CD14-positive monocyte (primary cell): Measurements from ENCODE around the gene PAK2. TPM values are rescaled to one million over a fixed set of nuclear protein-coding genes. Genes with fewer than 3 reads are reported as not detected.

Experiments used
- DNase-seq, 3 donors: peaks; one replicate each; pipeline ENCODE4 v3.0.0-alpha.2; 2011 to 2022
- H2AFZ ChIP-seq: 2 replicates; pipeline ENCODE4 v1.6.0; 2012; ENCODE audit warnings: mild to moderate bottlenecking, low read depth, low read length, inconsistent platforms; ENCODE audit not compliant: insufficient read depth, poor library complexity, severe bottlenecking
- H3K27ac ChIP-seq, 2 donors: 1 replicate in 1 of 2; 2 replicates in 1 of 2; pipeline ENCODE4 v1.5.1; 2012 to 2013; ENCODE audit warnings: low read length in 2 of 2, control low read depth in 1 of 2, inconsistent platforms in 1 of 2, low read depth in 1 of 2, mild to moderate bottlenecking in 1 of 2
- H3K27me3 ChIP-seq, 2 donors: one replicate each; pipeline versions ENCODE4 v1.6.0 to v1.6.1; 2011 to 2013; ENCODE audit warnings: low read length in 2 of 2; ENCODE audit not compliant: control insufficient read depth in 2 of 2, insufficient read depth in 2 of 2
- H3K36me3 ChIP-seq, 2 donors: replicated peaks in 1 of 2; 1 replicate in 1 of 2; 2 replicates in 1 of 2; pipeline versions ENCODE4 v1.5.1 to v1.6.1; 2012 to 2013; ENCODE audit warnings: low read length in 2 of 2, control low read depth in 1 of 2, inconsistent platforms in 1 of 2, mild to moderate bottlenecking in 1 of 2; ENCODE audit not compliant: insufficient read depth in 2 of 2, control insufficient read depth in 1 of 2
- H3K4me1 ChIP-seq, 2 donors: 1 replicate in 1 of 2; 2 replicates in 1 of 2; pipeline versions ENCODE4 v1.5.1 to v1.6.1; 2012 to 2013; ENCODE audit warnings: low read length in 2 of 2, control low read depth in 1 of 2, inconsistent platforms in 1 of 2, mild to moderate bottlenecking in 1 of 2, moderate library complexity in 1 of 2; ENCODE audit not compliant: insufficient read depth in 2 of 2, control insufficient read depth in 1 of 2
- H3K4me2 ChIP-seq: replicated peaks from 2 replicates; pipeline ENCODE3; 2012; ENCODE audit warnings: low read length, moderate library complexity, mild to moderate bottlenecking; ENCODE audit not compliant: poor library complexity, severe bottlenecking; ENCODE audit errors: extremely low read depth
- H3K4me3 ChIP-seq, 3 experiments: fragments of 200-600 bp in 1 of 3; sonication (generic) in 1 of 3; replicated peaks in 1 of 3; 1 replicate in 2 of 3; 2 replicates in 1 of 3; pipeline ENCODE4 v1.5.1; 2011 to 2013; ENCODE audit warnings: low read length in 3 of 3, mild to moderate bottlenecking in 3 of 3, control low read depth in 2 of 3, low read depth in 2 of 3, inconsistent platforms in 1 of 3, moderate library complexity in 1 of 3
- H3K79me2 ChIP-seq: 2 replicates; pipeline ENCODE4 v1.6.0; 2012; ENCODE audit warnings: mild to moderate bottlenecking, control low read depth, inconsistent platforms, low read length, moderate library complexity; ENCODE audit not compliant: insufficient read depth
- H3K9ac ChIP-seq: 2 replicates; pipeline ENCODE4 v1.6.0; 2017; ENCODE audit warnings: low read length, mild to moderate bottlenecking; ENCODE audit not compliant: insufficient read depth, poor library complexity, severe bottlenecking
- H3K9me3 ChIP-seq, 2 donors: replicated peaks in 1 of 2; 1 replicate in 1 of 2; 2 replicates in 1 of 2; pipeline versions ENCODE4 v1.5.1 to v1.6.1; 2012 to 2013; ENCODE audit warnings: low read length in 2 of 2, control low read depth in 1 of 2; ENCODE audit not compliant: control insufficient read depth in 1 of 2, insufficient read depth in 1 of 2
- H4K20me1 ChIP-seq: 2 replicates; pipeline ENCODE4 v1.6.0; 2012; ENCODE audit warnings: mild to moderate bottlenecking, low read length, control low read depth, moderate library complexity; ENCODE audit not compliant: insufficient read depth
- H3K27ac Mint-ChIP-seq, 7 donors: one replicate each; pipeline ENCODE4 v1.8.0; 2020; ENCODE audit warnings: mild to moderate bottlenecking in 7 of 7, mixed read lengths in 7 of 7, moderate library complexity in 6 of 7, inconsistent platforms in 2 of 7
- H3K27me3 Mint-ChIP-seq, 3 donors: one replicate each; pipeline ENCODE4 v1.8.0; 2021 to 2022; ENCODE audit warnings: low read depth in 3 of 3, mild to moderate bottlenecking in 3 of 3, mixed read lengths in 3 of 3, moderate library complexity in 3 of 3, inconsistent platforms in 1 of 3
- H3K36me3 Mint-ChIP-seq, 2 donors: one replicate each; pipeline ENCODE4 v1.8.0; 2020; ENCODE audit warnings: mixed read lengths in 2 of 2, inconsistent platforms in 1 of 2, mild to moderate bottlenecking in 1 of 2
- H3K4me1 Mint-ChIP-seq: one replicate; pipeline ENCODE4 v1.8.0; 2020; ENCODE audit warnings: mild to moderate bottlenecking, mixed read lengths
- H3K4me3 Mint-ChIP-seq, 2 donors: one replicate each; pipeline ENCODE4 v1.8.0; 2020; ENCODE audit warnings: mild to moderate bottlenecking in 2 of 2, mixed read lengths in 2 of 2, moderate library complexity in 1 of 2
- H3K9me3 Mint-ChIP-seq, 7 donors: one replicate each; pipeline ENCODE4 v1.8.0; 2020 to 2022; ENCODE audit warnings: mixed read lengths in 7 of 7, mild to moderate bottlenecking in 6 of 7, moderate library complexity in 6 of 7, inconsistent platforms in 2 of 7
- CTCF ChIP-seq: fragments of 200-600 bp; IDR thresholded peaks from one replicate; pipeline ENCODE4 v1.8.0; 2022; ENCODE audit warnings: antibody characterized with exemption, mild to moderate bottlenecking
- WGBS: methylation state at CpG from one replicate; pipeline ENCODE4 v1.1.5; 2013; ENCODE audit warnings: missing lambda C conversion rate; ENCODE audit not compliant: insufficient coverage; 5-methylcytosine and 5-hydroxymethylcytosine counted together
- intact Hi-C, 2 donors: fragments of 100-400 bp; cut with micrococcal nuclease; formaldehyde crosslinking; loops; one replicate each; pipeline versions ENCODE4 v1.15.0 to v1.15.1; 2023
- polyA plus RNA-seq, 3 donors: library from polyadenylated mRNA; depleted of rRNA in 1 of 3; unstranded in 2 of 3; stranded (reverse) in 1 of 3; fragments of 300-500 nt in 2 of 3; fragments of >200 nt in 1 of 3; fragmentation: Illumina TruSeq in 2 of 3; gene quantifications; 1 replicate in 2 of 3; 2 replicates in 1 of 3; pipeline ENCODE4 v1.2.3, GENCODE V29; 2012 to 2021

Gene PAK2
- polyA plus RNA-seq, 3 donors, result 32.4 to 44.2 (median 33.2) TPM

GRCh38 chr3:196793246-196793645 lies 53.6 kb downstream of the PAK2 start:
- Mint-ChIP-seq H3K36me3 (peaks cover 43 to 77% of the 10 kb centered on the region in 2 donors), H3K27ac (peak overlapping the region in 1 of 7 donors; percentile 38), H3K4me3 (no peak overlapping the region), H3K4me1 (peaks cover 4% of the 10 kb centered on the region), H3K27me3 (peaks cover 0 to 2% (median 0%) of the 10 kb centered on the region in 3 donors), H3K9me3 (peaks cover 0 to 6% (median 1%) of the 10 kb centered on the region in 7 donors)
- Histone ChIP-seq H3K9me3 (no peaks in the 10 kb centered on the region), H4K20me1 (peaks cover 99% of the 10 kb centered on the region), H3K4me1 (no peaks in the 10 kb centered on the region), H3K4me3 (no peak overlapping the region), H3K9ac (no peak overlapping the region), H3K4me2 (no peak overlapping the region), H3K36me3 (peaks cover 30 to 92% of the 10 kb centered on the region in 2 donors), H3K27ac (peak overlapping the region in 1 of 2 donors; percentile 36), H3K27me3 (no peaks in the 10 kb centered on the region), H3K79me2 (peaks cover 99% of the 10 kb centered on the region), H2AFZ (no peak overlapping the region)
- DNase-seq, result no peak
- no CpG with 5 or more reads among the region's 1 CpG for WGBS
- TF ChIP-seq CTCF, result no peak
- intact Hi-C loops, result no loop called here

- Mint-ChIP-seq H3K4me1 (peaks cover 4% of the 10 kb centered on the region), H3K27ac (peak overlapping the region in 3 of 7 donors; percentile 15 to 58 (median 54)), H3K36me3 (peaks cover 42 to 80% of the 10 kb centered on the region in 2 donors), H3K4me3 (no peak overlapping the region), H3K27me3 (peaks cover 0 to 2% (median 0%) of the 10 kb centered on the region in 3 donors), H3K9me3 (peaks cover 0 to 5% (median 0%) of the 10 kb centered on the region in 7 donors)
- no CpG with 5 or more reads among the region's 3 CpGs for WGBS
- no peaks in the 10 kb centered on the region for H3K27me3 ChIP-seq
- H3K4me3 ChIP-seq, result no peak overlapping the region
- no peak overlapping the region for H3K4me2 ChIP-seq
- no peaks in the 10 kb centered on the region for H3K4me1 ChIP-seq
- H3K79me2 ChIP-seq, result peaks cover 99% of the 10 kb centered on the region
- DNase-seq, result no peak
- peaks cover 32 to 91% of the 10 kb centered on the region in 2 donors for H3K36me3 ChIP-seq
- peaks cover 99% of the 10 kb centered on the region for H4K20me1 ChIP-seq
- intact Hi-C loops, result no loop called here
- no peak overlapping the region for H3K27ac ChIP-seq
- H2AFZ ChIP-seq, result no peak overlapping the region
- no peak overlapping the region for H3K9ac ChIP-seq
- TF ChIP-seq CTCF, result no peak
- H3K9me3 ChIP-seq, result no peaks in the 10 kb centered on the region
Observed at GRCh38 chr3:196794467-196794866, 54.8 kb downstream of the PAK2 start.
